ENCODE measurements around the gene FAM234A.

Gene FAM234A

GRCh38 chr16:283033-283805 is 48.6 kb downstream of the FAM234A start, which contains the start of gene PDIA2:
PDIA2 (plus strand) TSS chr16:283164; CDS start chr16:283170, 6 bp downstream.
- DNase-seq, result no peak

- DNase-seq, result no peak
Measured at GRCh38 chr16:284204-285120, 49.8 kb downstream of the FAM234A start.

- no peak for DNase-seq
Measured at GRCh38 chr16:285146-286055, 50.8 kb downstream of the FAM234A start.

- DNase-seq, result no peak
Measured at GRCh38 chr16:286491-287297, 52.1 kb downstream of the FAM234A start.

GRCh38 chr16:287298-287811 is 52.7 kb downstream of the FAM234A start:
- no peak for DNase-seq

GRCh38 chr16:287981-288920 is 53.6 kb downstream of the FAM234A start:
- no peak for DNase-seq

- no peak for DNase-seq
Measured at GRCh38 chr16:289395-289997, 54.9 kb downstream of the FAM234A start.

GRCh38 chr16:290015-290680 is 55.5 kb downstream of the FAM234A start:
- no peak for DNase-seq

GRCh38 chr16:290681-291405 is 56.2 kb downstream of the FAM234A start:
- DNase-seq, result no peak

- no peak for DNase-seq
Measured at GRCh38 chr16:291539-291938, 56.9 kb downstream of the FAM234A start.

- no peak for DNase-seq
Measured at GRCh38 chr16:293043-293775, 58.6 kb downstream of the FAM234A start.

- no peak for DNase-seq
Measured at GRCh38 chr16:296276-296675, 61.7 kb downstream of the FAM234A start.

GRCh38 chr16:296806-297510 is 62.3 kb downstream of the FAM234A start:
- no peak for DNase-seq

GRCh38 chr16:297832-298231 is 63.2 kb downstream of the FAM234A start:
- DNase-seq, result no peak

GRCh38 chr16:301235-301634 is 66.6 kb downstream of the FAM234A start:
- no peak for DNase-seq

- no peak for DNase-seq
Measured at GRCh38 chr16:301950-302349, 67.3 kb downstream of the FAM234A start.

- DNase-seq, result no peak
Measured at GRCh38 chr16:303760-304505, 69.3 kb downstream of the FAM234A start.
